ENCODE measurements around the gene PTPRD.

PTPRD gene

GRCh38 chr9:10612641-10613398, at the start of gene PTPRD:
Gene PTPRD (minus strand): TSS chr9:10613002.
- peak in 40 of 56 donors; percentile 8 to 77 (median 48) for DNase-seq

GRCh38 chr9:10661994-10662393, 49.2 kb upstream of the PTPRD start:
- DNase-seq, result no peak

DNA sequence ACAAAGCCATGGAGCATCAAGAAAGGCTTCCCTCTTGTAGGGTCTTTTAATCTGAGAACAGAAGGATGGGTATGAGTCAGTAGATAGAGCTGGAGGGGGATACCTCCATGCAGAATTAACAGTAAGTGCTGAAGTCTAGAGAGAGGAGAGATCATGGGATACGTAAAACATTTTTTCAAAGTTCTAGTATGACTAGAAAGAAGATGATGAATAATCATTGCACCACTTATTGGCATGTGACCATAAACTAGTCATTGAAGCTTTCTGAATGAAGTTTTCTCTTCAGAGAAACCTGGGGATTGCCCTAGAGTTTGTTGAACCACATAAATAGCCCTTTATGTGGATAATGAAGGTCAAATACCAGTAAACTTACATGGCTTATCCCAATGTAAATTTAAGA, 48.6 kb upstream of the PTPRD start:
- no peak for DNase-seq

DNA sequence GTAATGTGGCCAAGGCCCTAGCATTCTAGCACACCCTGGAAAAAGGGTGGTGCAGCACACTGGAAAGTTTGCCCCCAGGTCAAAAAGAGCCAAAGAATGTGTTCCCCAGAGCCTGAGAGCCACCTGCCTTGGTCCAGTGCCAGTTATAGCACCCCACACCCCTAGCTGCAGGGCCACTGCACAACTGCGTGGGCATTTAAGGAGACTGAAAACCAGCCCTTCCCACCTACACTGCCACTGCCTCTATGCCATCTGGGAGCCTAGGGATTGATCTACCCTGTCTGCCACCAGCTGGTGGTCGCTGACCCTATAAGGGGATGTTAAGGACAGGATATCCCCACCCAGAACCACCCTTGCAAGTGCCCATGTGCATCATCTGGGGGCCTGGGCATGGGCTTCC, 38.2 kb upstream of the PTPRD start:
- no peak for DNase-seq

DNA sequence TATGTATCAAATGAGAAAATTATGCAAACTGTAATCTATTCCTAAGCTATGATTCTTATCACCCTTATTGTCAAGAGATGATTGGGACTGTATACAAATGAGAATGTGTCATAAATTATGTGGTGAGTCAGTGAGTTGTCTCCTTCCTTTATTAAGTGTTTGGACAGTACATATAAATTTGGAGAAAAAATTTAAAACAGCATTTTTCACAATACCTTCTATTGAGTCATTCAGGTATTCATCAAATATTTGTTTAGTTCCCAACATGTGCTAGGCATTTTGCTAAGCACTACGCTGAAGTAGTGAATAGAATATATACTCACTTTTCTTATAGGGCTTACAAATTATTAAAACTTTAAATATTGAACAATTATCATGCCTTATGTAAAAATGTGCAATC, 36.3 kb upstream of the PTPRD start:
- DNase-seq, result no peak

DNA sequence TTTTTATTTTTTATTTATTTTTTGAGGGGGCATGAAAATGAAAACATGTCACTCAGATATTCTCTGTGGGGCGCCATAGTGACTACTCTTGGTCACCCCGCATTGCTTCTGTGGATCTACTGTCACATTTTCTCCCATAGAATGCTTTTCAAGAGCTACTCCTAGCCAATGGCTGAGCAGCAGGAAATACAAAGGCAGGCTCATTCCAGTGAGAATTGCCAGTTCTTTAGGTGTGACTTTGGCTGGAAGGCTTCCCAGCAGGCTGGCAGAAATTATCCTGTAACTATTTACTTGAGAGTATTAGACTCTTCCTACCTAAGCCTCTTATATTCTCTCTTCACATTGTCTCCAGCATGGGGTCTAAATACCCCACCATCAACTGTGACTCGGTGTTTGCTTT, 21.0 kb upstream of the PTPRD start:
- no peak for DNase-seq

- DNase-seq, result peak in 5 of 56 donors; percentile 1 to 19 (median 7)
Observed at GRCh38 chr9:10614196-10614800, 1.5 kb upstream of the PTPRD start.

DNA sequence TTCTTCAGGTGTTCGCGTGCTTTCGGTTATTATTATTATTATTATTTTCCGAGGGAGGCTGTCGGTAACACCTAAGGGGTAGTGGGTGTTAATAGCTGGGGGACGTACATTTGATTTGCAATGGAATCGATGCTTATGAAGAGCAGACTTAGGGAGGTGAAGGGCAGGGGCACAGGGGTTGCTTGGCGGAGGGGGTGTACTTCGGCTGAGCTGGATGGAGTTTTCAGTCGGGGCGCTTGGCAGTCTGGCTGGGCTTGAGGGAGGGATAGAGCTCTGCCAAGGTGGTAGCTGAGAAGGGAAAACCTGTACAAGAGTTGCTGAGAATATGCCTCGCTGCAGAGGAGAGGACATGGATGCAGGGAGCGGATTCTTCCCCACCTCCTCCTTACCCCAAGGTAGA, 617 bp upstream of the PTPRD start:
- DNase-seq, result peak in 11 of 56 donors; percentile 2 to 52 (median 30)

- DNase-seq, result no peak
Observed at GRCh38 chr9:10605388-10605787, 7.4 kb downstream of the PTPRD start.

DNA sequence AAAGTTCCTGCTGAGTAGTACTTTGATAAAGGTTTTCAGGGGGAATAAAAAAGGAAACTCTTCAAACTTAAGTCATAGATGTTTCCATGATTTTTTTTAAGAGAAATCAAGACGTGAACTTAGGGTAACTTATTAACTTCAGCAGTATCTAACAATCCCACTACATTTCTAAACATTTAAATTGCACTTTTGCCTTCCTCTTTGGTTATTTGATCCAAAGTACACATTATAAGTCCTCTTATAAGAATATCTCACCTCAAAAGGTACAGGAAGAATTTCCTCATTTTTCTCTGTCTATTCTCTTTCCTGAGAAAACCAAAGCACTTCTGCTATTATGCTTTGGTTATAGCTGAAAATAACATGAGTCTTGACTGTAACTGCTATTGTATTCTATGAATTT, 7.9 kb downstream of the PTPRD start:
- no peak for DNase-seq

DNA sequence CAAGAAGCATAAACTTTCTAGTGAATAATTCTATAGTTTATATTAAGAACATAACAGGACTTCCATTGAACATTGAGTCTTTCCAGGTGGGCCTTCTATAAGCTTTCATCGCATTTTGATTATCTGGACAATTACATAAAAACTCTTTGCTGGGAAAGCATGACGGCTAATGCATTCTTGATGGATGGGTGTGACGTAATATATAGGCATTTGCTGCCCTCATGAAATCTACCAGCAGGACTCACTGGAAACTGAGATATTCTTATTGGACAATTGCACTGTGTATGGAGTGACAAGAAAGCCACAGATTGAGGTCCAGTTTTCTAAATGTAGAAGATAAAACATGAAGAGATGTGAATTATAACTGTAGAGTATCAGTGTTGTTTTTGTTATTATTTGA, 15.0 kb downstream of the PTPRD start:
- DNase-seq, result no peak

GRCh38 chr9:10594482-10594881, 18.3 kb downstream of the PTPRD start:
- no peak for DNase-seq

DNA sequence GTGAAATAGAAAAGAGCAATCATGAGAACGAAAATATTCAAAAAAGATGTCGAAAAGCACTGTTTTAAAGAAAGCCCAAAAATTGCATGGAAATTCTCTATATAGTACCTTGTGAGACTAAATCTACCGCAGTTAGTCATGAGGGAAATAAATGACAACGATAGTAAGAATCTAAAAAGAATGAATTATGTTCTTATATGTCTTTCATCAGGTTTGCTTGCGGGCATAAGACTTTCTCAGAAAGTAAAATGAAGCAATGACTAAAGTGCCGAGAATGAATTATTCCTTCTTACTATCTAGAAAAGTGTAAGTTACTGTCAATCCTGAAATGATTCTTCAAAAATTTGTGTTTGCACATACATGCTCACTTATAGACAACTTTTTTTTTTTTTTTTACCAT, 26.4 kb downstream of the PTPRD start:
- no peak for DNase-seq

DNA sequence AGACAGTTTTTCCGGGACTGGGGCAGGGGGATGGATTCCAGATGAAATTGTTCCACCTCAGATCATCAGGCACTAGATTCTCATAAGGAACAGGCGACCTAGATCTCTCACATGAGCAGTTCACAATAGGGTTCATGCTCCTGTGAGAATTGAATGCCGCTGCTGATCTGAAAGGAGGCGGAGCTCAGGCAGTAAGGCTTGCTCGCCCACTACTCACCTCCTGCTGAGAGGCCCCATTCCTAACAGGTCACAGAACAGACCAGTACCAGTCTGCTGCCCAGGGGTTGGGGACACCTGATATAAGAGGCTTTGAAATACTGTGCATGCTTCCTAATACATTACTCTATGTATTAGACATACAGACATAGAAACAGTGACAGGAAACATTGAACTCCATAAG, 41.1 kb downstream of the PTPRD start:
- DNase-seq, result no peak

- DNase-seq, result no peak
Observed at GRCh38 chr9:10566848-10567247, 46.0 kb downstream of the PTPRD start.

- DNase-seq, result no peak
Observed at GRCh38 chr9:10562581-10563343, 50.0 kb downstream of the PTPRD start.

- no peak for DNase-seq
Observed at GRCh38 chr9:10548348-10548747, 64.5 kb downstream of the PTPRD start.

DNA sequence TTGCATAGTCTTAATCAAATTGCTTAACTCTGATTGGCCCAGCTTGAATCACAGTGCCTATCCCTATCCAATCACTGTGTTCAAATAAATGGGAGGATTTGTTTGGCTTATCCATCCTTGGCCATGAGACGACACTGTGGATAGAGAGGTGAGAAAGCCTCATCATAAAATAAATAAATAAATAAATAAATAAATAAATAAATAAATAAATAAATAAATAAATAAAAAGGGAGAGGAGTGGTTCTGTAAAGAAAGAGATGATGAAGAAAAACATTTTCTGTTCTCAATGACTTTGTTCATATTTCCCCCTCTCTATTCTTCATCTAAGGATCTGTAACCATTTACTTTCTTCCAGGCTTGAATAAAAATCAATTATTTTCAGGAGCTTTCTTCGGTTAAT, 74.7 kb downstream of the PTPRD start:
- DNase-seq, result no peak

GRCh38 chr9:10534850-10535249, 78.0 kb downstream of the PTPRD start:
- no peak for DNase-seq

DNA sequence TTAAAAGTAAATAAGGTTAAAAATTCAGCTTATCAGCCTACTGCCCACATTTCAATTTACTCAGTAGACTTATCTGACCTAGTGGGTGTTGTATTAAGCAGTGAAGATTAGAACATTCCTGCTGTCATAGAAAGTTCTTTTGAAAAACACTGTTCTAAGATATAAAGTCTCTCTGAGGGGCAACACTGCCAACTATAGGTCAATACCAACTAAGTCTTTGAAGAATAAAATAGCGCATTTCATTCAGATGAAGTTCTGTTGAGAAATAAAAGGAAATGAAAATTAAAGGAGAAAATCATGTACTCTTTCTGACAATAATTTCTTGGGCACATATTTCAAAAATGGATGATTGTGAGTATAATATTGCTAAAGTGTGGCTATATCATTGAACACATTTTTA, 86.8 kb downstream of the PTPRD start:
- no peak for DNase-seq

DNA sequence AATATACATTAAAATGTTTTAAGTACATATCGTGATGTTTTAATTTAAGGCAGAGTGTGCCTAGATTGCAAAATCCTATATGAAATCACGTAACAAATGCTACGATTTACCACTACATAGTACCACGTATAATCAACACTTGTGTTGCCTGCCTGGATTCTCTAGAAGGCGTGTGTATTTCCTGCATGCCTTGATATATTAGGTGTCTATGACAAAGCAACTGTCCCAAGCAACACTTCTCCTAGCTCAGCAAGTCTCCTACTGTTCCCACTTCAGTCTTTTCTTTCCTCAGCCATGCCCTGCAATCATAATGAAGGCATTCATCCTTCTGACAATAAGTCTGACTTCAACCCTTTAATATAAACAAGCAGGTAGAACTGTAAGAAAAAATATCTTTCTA, 89.6 kb downstream of the PTPRD start:
- DNase-seq, result no peak

- no peak for DNase-seq
Observed at GRCh38 chr9:10512144-10512543, 100.7 kb downstream of the PTPRD start.

DNA sequence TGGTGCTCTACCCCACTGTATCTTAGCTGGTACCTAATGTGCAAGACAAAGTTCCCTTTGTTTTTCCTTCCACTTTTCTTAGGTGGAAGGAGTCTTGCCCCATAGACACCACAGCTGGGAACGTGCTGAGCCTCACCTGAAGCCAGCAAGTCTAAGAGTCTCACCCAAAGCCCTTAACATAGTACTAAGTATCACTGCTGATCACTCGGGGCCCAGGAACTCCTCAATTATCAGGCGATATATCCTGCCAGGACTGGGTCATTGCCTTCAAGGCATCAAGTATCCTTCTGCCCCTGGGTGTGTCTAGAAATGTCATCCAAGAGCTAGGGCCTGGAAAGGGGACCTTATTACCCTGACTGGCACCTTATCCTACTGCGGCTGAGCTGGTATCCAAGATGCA, 123.9 kb downstream of the PTPRD start:
- no peak for DNase-seq

Data from nucleus accumbens (tissue), 56 donors.